HepG2 (cell line): Measurements from ENCODE around the gene TMOD2. TPM values are rescaled to one million over a fixed set of nuclear protein-coding genes. Genes with fewer than 3 reads are reported as not detected.

ENCODE experiments used
- ARNT ChIP-seq: fragments of 450-650 bp; IDR thresholded peaks from 2 replicates; pipeline ENCODE4 v1.6.1; 2017
- ATM ChIP-seq: fragments of 450-650 bp; IDR thresholded peaks from 2 replicates; pipeline ENCODE4 v1.7.1; 2017; ENCODE audit warnings: mild to moderate bottlenecking, borderline replicate concordance
- CBFB ChIP-seq: sonication (generic); formaldehyde crosslinking; IDR thresholded peaks from 2 replicates; pipeline ENCODE4 v1.4.0; 2020; ENCODE audit warnings: missing genetic modification reagents
- CREB3 ChIP-seq: sonication (generic); formaldehyde crosslinking; IDR thresholded peaks from 2 replicates; pipeline ENCODE4 v1.5.0; 2020; ENCODE audit warnings: missing genetic modification reagents
- KDM3A ChIP-seq: IDR thresholded peaks from 2 replicates; pipeline ENCODE4 v1.6.1; 2018; ENCODE audit warnings: low read depth, missing compliant biosample characterization
- KLF6 ChIP-seq: IDR thresholded peaks from 2 replicates; pipeline ENCODE4 v1.8.0; 2016; ENCODE audit warnings: missing biosample characterization, missing genetic modification reagents
- MLX ChIP-seq: IDR thresholded peaks from 2 replicates; pipeline ENCODE4 v1.6.1; 2016
- PRDM4 ChIP-seq: sonication (generic); formaldehyde crosslinking; IDR thresholded peaks from 2 replicates; pipeline ENCODE4 v1.9.0; 2021; ENCODE audit warnings: missing genetic modification reagents, borderline replicate concordance
- RARA ChIP-seq: IDR thresholded peaks from 2 replicates; pipeline ENCODE4 v1.6.1; 2016; ENCODE audit warnings: missing genetic modification reagents, missing compliant biosample characterization
- RERE ChIP-seq: IDR thresholded peaks from 2 replicates; pipeline ENCODE4 v1.6.1; 2016; ENCODE audit warnings: low read depth, missing genetic modification reagents, missing compliant biosample characterization
- SNAPC5 ChIP-seq: sonication (generic); formaldehyde crosslinking; IDR thresholded peaks from 2 replicates; pipeline ENCODE4 v1.8.1; 2023; ENCODE audit warnings: mild to moderate bottlenecking, missing genetic modification reagents, borderline replicate concordance
- TBX2 ChIP-seq: sonication (generic); formaldehyde crosslinking; IDR thresholded peaks from 2 replicates; pipeline ENCODE4 v1.5.0; 2020; ENCODE audit warnings: missing genetic modification reagents, mild to moderate bottlenecking, borderline replicate concordance
- TRIM24 ChIP-seq: sonication (generic); formaldehyde crosslinking; IDR thresholded peaks from 2 replicates; pipeline ENCODE4 v1.8.0; 2022; ENCODE audit warnings: mild to moderate bottlenecking, missing genetic modification reagents
- YEATS4 ChIP-seq: sonication (generic); formaldehyde crosslinking; IDR thresholded peaks from 2 replicates; pipeline ENCODE4 v1.4.0; 2020; ENCODE audit warnings: missing genetic modification reagents, borderline replicate concordance
- ZBTB14 ChIP-seq: sonication (generic); formaldehyde crosslinking; IDR thresholded peaks from 2 replicates; pipeline ENCODE4 v1.4.0; 2020; ENCODE audit warnings: missing genetic modification reagents
- ZFAT ChIP-seq: sonication (generic); formaldehyde crosslinking; conservative IDR thresholded peaks from 2 replicates; pipeline ENCODE4 v1.8.1; 2023; ENCODE audit warnings: missing genetic modification reagents, inconsistent platforms
- ZFP82 ChIP-seq: sonication (generic); formaldehyde crosslinking; IDR thresholded peaks from 2 replicates; pipeline ENCODE4 v1.5.1; 2020; ENCODE audit warnings: mild to moderate bottlenecking, missing genetic modification reagents, borderline replicate concordance
- ZNF547 ChIP-seq: sonication (generic); formaldehyde crosslinking; IDR thresholded peaks from 2 replicates; pipeline ENCODE4 v1.5.1; 2020; ENCODE audit warnings: mild to moderate bottlenecking, missing genetic modification reagents
- polyA plus RNA-seq, 8 experiments: library from polyadenylated mRNA; depleted of rRNA in 3 of 8; stranded (reverse) in 7 of 8; unstranded in 1 of 8; fragments of >200 nt; fragmentation: Illumina TruSeq in 4 of 8; extraction: Trizol in 4 of 8; gene quantifications; 2 replicates each; pipeline versions ENCODE4 v1.2.1 to v1.2.3, GENCODE V29; 2011 to 2016; ENCODE audit warnings: low read depth in 4 of 8, missing spikeins in 1 of 8, mixed read lengths in 1 of 8; ENCODE audit not compliant: insufficient read depth in 1 of 8
- total RNA-seq, 5 experiments: library from RNA; depleted of rRNA; stranded (reverse); fragments of >200 nt; fragmentation: Illumina TruSeq; extraction: Trizol; gene quantifications; 2 replicates each; pipeline ENCODE4 v1.2.3, GENCODE V29; 2016; ENCODE audit warnings: low read depth in 1 of 5

Gene TMOD2
- total and polyA plus RNA-seq, 2 of the 13 experiments (the other 11 are each of a cell fraction or from before 2014, with no cell fraction given) = 0.01 to 0.02 TPM

- no peak for TF ChIP-seq PRDM4 (CRISPR knock-in tag)
- no peak for TF ChIP-seq RERE (CRISPR knock-in tag)
- no peak for TF ChIP-seq ZFAT (CRISPR knock-in tag)
- peak; percentile 70 for TF ChIP-seq ZBTB14 (CRISPR knock-in tag)
- peak; percentile 67; the same call in 1 of the 2 replicates for TF ChIP-seq ZFP82 (CRISPR knock-in tag)
- TF ChIP-seq CREB3 (CRISPR knock-in tag) = no peak
- TF ChIP-seq TRIM24 (CRISPR knock-in tag) = no peak
- no peak for TF ChIP-seq RARA (CRISPR knock-in tag)
- TF ChIP-seq ZNF547 (CRISPR knock-in tag) = peak; percentile 87
- no peak for TF ChIP-seq MLX (CRISPR knock-in tag)
- peak; percentile 27; the same call in 1 of the 2 replicates for TF ChIP-seq YEATS4
- no peak for TF ChIP-seq ATM
- TF ChIP-seq ARNT = no peak
- TF ChIP-seq CBFB (CRISPR knock-in tag) = no peak; the same call in 1 of the 2 replicates
- peak; percentile 69; the same call in 1 of the 2 replicates for TF ChIP-seq KLF6
- 0 out of 2 replicates have a peak, but pooled peaks have one; percentile 53 for TF ChIP-seq KDM3A (CRISPR knock-in tag)
- TF ChIP-seq TBX2 (CRISPR knock-in tag) = peak; percentile 77
- TF ChIP-seq SNAPC5 (CRISPR knock-in tag) = no peak
These were observed 78.2 kb downstream of the TMOD2 start, which contains the start of gene TMOD3 (continued) for GRCh38 chr15:51829376-51830275.
